ENCODE measurements around the gene B3GALT6.

Gene B3GALT6

DNA sequence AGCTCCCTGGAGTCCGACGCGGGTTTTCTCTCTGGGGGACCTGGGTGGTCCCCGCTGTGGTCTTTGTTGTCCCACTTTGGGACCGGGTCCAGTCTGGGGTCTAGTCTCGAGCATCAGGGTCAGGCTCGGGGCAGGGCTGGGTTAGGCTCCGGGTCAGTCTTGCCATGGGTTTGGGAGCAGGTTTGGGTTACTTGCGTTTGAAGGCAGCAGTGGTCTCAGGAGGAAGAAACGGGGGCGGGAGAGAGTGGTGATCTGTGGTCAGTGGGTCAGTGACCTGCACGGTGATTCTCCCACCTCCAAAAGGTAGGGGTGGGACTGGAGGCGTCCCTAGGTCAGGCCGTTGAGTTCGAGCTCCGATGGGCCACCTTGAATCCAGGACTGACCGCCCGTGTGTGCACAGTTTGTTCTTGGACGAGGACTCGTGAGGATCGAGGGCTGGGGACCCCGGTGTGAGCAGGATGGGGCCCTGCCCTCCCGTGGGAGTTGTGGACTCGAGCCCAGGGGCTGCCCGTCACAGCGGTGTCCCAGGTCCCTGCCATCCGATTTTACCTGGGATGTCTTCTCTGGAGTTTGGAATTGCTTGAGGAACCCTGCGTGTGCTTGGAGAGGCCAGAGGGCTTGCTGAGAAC lies 2.3 kb downstream of the B3GALT6 start:
- DNase-seq, result no peak

DNA sequence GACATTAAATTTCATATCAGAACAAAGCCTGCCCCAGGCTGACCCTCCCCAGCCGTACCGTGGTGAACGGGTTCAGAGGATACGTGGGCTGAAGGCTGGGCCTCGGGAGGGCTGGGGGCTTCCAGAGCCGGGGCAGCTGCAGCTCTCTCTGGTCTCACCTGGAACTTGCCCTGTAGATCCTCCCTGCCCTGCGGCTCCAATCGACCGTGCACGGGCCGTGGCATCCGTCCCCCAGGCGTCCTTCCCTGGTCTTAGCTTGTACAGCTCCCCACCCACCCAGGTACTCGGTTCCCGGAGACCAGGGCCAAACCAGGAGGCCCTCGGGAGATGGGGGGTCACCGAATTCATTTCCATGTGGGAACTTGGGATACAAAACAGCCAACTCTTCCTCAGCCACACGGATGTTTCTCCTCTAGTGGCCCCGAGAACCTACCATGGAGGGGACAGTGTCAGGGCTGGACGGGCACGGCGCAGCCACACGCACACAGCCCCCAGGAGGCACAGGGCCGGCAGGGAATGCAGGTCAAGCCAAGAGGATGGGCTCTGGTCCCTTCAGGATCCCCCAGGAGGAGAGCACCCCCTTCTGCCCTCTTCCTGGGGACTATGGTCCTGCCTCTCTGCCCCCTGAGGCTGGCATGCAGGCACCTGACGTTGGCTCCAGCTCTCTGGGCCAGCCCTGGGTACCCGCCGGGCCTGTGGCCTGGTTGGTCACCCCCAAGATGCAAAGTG lies 3.1 kb downstream of the B3GALT6 start:
- DNase-seq, result no peak

DNA sequence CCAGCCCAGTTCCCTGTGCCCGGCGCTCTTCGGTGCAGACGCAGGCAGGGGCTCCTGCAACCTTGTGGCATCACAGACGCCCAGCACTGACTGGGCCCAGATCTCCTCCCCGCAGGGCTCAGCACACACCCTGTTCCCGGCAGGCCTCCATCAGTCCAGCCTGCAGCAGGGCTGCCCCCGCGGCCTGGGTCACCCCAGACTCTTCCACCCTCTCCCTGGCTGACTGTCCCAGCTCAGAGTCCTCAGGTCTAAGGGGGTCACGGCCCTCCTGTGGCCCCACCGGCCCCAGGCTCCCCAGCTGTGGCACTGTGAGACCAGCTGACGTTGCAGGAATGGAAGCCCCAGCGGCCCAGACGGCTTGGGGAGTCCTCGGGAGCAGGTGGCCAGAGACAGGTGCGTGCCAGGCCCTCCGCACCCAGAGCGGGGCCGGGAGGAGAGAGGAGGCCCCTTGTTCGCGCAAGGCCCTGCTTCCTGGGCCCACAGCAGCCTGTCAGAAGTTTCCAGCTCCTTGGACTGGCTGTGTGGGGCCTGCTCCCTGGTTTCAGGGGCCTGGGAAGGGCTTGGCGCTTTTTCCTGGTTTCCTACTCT lies 4.2 kb downstream of the B3GALT6 start:
- DNase-seq, result no peak

DNA sequence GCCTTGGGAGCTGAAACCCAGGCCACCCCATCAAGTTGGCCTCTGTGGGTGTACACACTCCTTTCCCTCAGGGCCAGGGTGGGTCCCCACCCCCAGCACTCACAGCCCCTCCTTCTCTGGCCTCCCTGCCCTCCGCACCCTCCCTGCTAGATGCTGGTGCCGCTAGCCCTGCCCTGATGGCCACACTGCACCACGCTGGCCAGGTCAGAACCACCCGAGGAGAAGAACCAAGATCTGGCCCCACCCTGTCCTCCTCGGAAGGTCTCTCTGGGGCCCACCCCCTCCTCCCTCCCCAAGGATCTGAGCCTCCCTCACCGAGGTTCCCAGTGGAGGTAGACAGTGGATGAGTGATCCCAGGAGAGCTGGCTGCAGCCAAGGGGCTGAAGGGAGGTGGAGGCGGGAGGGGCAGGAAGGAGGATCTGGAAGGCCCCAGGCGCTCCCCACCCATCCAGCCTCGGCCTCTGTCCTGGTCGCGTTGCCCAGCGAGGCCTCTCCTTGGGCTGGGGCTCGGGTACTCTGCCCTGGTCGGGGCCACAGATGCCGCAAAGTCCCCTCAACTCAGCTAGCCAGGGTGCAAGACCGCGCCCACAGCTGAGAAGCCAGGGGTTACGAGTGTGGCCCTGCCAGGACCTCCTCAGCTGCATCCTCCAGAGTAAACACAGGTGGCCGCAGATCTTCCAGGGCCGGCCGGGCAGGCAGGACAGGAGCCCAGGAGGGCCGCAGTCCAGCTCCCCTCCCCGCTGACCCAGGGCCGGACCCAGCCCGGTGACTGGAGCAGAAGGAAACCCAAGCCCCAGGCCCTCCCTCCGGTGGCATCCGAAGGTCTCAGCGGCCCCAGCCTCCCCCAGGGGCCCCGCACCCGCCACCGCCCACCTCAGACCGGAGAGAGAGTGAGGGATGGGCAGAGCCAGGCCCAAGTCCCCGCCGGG lies 5.2 kb downstream of the B3GALT6 start:
- DNase-seq, result no peak

DNA sequence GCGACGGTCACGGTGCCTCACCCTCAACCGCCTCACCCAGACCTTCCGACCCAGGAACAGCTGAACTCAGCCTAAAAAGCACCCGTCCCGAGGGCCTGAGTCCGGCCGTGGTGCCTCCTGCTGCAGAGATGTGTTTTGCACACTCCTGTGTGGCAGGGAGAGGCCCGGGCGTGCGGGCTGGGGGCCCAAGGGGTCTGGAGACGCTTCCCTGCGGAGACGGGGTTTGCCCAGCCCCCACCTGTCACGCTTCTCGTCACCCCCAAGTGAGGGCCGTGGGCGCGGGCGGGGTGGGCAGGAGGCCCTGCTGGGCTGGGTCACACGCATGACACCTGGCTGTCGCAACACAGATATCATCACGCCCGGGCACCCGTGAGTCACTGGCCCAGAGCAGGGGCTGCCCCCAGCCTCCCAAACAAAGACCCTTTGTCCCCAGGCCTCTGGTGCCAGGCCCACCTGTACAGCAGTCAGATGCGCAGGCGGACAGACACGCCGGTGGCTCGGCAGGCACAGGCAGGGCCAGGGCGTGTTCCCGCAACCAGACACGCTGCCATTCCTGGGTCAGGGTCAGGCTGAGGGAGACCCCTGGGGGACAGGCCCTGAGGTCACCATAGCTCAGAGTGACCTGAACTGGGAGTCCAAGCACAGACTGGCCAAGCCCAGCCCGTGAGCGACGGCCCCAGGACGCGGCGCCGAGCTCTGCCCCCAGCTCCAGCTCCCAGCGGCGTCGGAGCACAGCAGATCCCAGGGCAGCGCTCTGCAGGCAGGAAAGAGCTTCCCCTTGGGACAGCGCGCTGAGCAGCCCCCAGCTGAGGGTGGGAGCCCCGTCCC lies 6.1 kb downstream of the B3GALT6 start:
- DNase-seq, result no peak

DNA sequence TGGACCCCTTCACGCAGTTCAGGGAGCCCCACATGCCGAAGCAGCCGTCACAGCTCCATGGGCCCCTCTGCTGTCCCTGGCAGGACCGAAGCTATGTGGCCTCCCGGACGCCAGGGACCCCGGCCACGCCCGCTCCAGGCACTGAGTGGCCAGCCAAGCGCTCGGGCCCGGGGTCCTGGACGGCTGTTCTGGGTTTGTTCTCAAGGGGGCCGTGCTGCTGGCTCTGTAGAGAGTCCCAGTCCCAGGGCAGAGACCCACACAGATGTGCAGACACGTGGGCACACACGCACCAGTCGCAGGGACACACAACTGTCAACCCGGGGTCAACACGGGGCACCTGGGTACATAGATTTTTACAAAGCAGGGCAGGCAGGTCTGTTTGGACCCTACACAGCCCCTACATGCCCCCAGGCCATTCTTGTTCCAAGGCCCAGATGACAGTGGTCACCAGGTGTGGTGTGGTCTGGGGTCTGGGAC lies 6.7 kb downstream of the B3GALT6 start:
- no peak for DNase-seq

DNA sequence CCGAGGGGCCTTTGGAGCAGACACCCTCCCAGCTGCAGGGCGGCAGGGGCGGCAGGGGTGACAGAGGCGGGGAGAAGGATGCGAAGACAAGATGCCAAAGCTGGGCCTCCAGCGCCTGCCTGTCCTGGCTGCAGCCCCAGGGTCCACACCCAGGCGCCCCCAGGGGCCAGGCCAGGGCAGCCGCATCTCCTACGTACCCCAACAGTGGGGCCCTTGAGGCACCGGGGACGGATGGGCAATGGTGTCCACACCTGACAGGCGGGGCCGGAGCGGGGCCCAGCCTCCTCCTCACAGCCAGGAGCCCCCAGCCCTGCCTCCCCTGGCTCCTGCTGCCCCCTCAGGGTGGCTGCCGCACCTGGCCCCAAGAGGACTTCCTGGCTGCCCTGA lies 7.2 kb downstream of the B3GALT6 start:
- no peak for DNase-seq

DNA sequence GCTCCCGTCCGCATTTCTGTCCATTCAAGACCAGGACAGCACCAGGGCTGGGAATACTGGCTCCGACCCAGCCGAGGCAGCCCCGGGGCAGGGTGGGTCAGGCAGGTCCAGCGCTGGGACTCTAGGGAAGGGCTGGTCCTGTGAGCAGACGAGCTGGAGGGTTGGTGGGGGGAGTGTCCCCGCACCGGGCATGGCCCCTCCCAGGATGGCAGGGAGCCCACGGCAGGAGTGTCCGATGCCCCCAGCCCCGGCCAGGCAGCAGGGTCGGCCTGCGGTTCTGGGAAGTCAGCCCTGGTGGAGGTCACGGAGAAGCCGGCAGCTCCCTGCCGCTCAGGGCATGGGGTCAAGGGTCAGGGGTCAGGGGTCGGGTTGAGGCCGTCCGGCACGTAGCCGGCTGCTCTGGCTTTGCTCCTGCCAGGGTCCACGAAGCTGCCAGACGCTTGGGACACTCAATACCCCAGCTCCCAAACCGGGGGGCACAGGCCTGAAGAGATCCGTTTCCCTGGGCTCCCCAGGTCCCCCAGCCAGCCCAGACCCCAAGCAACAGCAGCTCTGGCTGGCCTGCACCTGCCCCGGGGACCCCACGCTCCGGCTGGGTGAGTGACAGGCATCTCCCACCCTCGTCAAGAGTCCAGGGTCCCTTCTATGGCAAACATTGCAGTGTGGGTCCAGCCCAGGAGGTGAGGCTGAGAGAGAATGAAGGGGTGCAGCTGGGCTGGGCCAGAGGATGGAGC lies 7.7 kb downstream of the B3GALT6 start:
- no peak for DNase-seq

DNA sequence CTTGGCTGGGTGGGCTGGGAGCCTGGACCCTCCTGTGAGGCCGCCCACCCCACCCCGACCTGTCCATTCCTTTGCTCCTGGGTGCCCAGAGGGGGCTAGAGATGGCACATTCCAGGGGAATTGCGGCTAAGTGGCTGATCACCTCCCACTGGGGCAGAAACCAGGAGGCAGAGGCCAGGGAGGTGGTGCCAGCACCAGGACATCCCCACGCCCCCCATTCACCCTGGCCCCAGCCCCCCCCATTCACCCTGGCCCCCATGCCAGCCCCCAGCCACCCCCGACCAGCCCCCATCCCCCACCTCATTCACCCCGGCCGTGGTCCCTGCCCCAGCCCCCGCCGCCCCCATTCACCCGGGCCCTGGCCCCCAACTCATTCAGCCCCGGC lies 8.3 kb downstream of the B3GALT6 start:
- no peak for DNase-seq

DNA sequence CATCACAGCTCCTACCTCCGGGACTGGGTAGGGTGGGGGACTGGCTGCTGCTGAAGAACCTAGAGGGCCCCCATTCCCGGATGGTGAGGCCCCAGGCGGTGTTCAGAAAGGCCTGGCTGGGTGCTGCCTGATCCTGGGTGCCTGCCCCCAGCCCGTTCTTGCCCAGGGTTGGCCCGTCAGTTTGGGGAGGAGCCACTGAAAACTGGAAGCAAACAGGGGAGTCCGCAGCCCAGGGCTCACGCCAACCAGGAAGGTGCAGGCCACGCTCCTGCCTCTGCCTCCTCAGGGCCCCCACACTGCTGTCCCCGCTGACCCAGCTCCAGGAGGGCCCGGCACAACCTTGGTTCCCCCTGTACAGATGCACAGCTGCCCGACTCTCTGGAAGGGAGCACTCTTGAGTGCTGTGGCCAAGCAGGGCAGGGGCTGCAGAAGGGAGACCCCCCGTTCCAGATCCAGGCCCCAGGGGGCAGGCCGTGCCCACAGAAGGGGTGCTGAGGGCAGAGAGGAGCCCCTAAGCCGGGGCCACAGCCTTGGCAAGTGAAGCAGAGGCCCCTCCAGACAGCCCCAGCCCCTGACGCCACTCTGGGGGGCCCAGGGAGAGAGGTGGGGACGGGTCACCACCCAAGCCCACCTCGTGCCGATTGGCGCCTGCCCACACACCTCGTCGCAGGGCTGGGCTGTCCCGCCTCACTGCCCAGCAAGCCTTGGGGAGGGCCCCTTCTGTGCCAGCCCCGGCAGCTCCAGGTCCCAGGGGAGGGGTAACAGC lies 9.0 kb downstream of the B3GALT6 start:
- DNase-seq, result no peak

DNA sequence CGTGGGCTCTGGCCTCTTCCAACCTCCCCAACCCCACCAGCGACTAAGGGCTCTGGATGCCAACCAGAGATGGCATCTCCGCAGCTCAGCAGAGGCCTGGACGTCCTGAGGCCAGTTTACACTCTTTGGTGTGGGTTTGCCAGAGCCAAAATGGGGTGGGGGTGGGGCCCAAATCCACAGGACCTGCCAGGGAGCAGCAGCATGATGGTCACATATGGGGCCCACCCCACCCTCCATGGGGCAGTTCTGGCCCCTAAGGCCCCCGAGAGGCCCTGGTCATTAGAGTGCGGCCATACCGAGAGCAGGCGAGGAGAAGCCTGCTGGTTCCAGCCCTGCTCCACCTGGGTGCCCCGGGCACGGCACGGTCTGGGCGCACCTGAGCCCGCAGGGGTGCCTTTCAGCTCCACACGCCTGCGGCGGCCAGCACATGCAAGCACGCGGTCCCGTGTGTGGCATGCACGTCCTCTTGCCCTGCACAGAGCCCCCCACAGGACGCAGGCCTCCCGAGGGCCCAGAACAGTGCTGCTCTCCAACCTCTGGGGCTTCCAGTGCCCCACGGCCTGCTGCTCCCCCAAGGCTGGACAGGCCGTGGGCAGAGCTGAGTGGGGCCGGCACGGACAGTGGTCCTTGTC lies 9.7 kb downstream of the B3GALT6 start:
- no peak for DNase-seq

DNA sequence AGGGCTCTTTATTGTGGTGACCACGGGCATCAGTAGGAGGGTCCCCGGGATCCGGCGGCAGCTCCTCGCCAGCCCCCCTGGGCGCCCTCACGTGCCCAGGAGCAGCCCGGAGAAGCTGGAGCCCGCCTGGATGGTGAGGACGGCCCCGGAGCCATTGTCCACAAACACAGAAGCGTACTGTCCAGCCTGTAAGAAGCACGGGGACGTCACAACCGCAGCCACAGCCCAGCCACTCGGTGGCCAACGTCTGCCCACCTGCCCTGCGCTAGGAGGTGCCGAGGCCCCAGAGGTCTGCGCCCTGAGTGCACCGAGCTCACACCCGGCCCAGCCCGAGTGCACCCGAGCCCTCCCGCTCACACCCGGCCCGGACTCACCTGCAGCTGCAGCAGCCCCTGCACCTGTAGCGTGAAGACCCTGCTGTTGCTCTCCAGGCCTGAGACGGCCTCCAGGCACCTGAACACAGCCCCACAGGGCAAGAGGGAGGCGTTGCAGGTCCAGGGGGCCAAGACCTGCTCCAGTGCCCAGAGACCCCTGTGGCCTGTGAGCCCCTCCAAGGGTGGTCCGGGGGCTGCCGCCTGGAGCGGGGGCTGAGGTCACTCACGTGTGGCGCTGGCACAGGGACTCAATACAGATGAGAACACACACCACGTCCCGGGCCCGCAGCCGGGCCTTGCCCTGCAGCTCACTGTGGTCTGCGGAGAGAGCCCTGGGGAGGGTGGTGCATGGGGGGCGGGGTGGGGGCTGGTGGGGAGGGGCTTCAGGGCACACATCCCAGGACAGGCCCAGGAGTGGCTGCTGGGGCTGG lies 10.6 kb downstream of the B3GALT6 start:
- DNase-seq, result no peak

DNA sequence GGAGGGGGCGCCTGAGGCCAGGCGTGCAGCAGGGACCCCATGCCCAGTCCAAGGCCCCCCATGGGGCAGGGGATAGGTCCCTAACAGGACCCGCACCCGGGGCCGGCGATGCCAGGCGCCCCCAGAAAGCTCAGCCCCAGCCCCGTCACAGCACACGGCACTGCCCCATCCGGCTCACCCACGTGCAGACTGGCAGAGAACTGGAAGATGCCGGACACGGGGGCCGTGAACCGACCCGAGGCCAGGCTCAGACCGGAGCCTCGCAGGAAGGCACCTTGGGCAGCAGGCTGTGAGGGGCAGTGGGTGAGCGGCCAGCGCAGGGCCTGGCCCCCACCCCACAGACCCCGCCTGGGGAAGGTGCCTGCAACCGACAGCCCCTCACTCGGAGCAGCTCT lies 11.2 kb downstream of the B3GALT6 start:
- no peak for DNase-seq

DNA sequence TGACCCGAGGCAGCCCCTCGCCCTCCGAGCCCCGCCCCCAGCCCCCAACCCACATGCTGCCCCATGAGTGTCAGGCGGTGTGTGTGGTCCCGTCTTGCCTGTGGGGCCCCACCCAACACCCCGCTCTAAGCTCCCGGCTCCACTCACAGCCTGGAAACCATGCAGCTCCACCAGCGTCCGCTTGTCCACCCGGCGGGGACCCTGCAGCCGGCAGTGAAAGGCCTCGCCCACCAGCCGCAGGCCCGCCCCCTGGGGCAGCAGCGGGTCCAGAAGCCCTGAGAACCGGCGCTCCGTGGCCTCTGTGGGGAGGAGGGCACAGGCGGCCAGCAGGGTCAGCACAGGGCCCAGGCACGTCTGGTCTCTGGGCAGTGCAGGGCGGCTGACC lies 11.8 kb downstream of the B3GALT6 start:
- no peak for DNase-seq

DNA sequence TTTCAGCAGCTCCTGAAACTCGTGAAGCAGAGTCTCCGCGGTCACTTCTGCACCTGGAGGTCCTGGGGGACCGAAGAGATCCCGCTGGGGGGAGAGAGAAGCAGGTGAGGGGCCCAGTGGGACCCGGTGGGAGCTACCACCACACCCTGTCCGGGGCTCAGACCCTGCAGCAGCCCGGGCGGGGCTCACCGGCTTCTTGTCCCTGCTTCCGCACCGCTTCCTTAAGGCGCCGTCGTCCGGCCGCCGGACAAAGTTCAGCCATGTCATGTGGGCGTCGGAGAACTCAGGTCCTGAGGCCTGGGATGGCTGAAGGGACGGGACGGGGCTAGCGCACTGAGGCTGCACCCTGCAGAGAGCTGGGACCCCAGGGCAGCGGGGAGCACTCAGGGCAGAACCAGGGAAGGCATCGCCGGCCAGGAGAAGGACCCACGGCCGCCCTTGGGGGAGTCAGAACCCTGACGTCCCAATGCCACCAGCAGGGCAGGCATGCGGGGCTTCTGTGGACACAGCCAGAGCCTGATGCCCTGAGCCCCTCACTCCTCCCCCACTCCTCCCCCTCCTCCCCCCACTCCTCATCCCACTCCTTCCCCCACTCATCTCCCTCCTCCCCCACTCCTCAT lies 12.3 kb downstream of the B3GALT6 start:
- no peak for DNase-seq

DNA sequence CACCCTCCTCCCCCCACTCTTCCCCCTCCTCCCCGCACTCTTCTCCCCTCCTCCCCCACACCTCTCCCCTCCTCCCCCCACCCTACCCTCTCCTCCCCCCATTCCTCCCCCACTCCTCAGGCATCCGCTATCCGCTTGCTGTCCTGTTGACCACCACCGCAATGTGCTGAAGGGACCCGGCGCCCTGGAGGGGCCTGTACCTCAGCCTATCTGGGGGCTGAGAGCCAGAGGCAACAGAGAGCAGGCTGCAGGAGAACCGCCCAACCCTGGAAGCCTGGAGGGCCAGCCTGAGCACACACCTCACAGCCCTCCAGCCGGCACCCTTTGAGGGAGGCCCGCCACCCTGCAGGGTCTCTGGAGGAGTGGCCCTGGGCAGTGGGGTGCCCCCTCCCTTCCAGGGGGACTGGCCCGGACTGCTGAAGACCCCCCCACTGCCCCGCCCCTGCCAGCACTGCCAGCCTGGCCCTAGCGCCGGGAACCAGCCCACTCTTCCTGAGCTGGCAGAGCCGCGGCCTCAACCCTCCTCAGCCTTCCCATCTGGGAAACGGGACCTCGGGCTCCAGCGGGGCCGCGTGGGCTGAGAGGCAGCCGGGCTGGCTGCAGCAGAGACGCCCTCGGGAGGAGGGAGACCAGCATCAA lies 13.3 kb downstream of the B3GALT6 start:
- no peak for DNase-seq

DNA sequence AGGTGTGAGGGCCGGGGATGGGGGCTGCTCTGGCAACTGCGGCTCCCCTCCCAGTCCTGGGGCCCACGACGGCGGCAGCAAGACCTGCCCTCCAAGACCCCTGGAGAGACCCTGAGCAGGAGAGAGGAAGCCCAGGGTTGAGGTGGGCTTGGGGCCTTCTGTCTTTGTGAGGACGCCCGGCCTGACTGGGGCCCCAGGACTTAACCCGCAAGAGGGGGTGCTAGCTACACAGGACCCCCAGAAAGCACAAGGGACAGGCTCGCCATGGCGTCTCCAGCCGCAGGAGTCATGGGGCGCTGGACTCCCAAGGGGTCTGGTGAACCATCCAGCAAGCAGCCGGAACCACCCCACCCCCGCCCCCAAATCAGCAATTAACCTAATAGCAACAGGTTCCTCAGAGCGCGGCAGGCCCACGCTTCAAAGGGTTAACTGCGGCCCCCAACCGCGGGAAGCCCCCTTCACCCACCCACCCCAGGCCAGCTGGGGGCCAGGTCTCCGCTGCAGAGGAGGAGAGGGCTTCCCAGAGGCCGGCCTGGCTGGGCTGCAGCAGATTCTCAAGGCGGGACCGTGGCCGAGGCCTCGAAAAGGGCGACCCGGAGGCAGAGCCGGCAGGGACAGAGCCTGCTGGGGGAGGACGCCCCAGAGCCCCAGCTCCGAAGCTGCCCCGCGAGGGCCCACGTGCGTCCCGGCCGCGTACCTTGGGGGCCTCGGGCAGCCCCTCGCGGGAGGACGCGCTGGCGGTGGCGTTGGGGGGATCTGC lies 14.0 kb downstream of the B3GALT6 start:
- DNase-seq, result no peak

All from fibroblast of upper back skin (primary cell).